Upper lobe of left lung (tissue), 6 donors: ENCODE measurements around the gene PREX1. TPM values are rescaled to one million over a fixed set of nuclear protein-coding genes. Genes with fewer than 3 reads are reported as not detected.

ENCODE experiments used
- ATAC-seq, 2 donors: fragments of 200-7000 bp; cut with Tn5 transposase; one replicate each; pipeline ENCODE4 v1.9.1; 2022; ENCODE audit warnings: mild to moderate bottlenecking in 2 of 2, moderate library complexity in 2 of 2; ENCODE audit not compliant: low FRiP score in 2 of 2
- DNase-seq, 2 donors: peaks; one replicate each; pipeline ENCODE4 v3.0.0-alpha.2; 2019 to 2020
- H3K27ac ChIP-seq, 4 donors: fragments of 200-600 bp; sonication (generic); one replicate each; pipeline ENCODE4 v1.5.1; 2016 to 2019
- H3K27me3 ChIP-seq, 4 donors: fragments of 200-600 bp; sonication (generic); one replicate each; pipeline ENCODE4 v1.5.1; 2017 to 2019
- H3K36me3 ChIP-seq, 4 donors: fragments of 200-600 bp; sonication (generic); one replicate each; pipeline ENCODE4 v1.5.1; 2016 to 2019
- H3K4me1 ChIP-seq, 4 donors: fragments of 200-600 bp; sonication (generic); one replicate each; pipeline ENCODE4 v1.5.1; 2018 to 2019
- H3K4me3 ChIP-seq, 4 donors: fragments of 200-600 bp; sonication (generic); one replicate each; pipeline ENCODE4 v1.5.1; 2017 to 2019; ENCODE audit warnings: mild to moderate bottlenecking in 2 of 4, moderate library complexity in 1 of 4
- H3K9me3 ChIP-seq, 4 donors: fragments of 200-600 bp; sonication (generic); one replicate each; pipeline ENCODE4 v1.5.1; 2018 to 2019
- CTCF ChIP-seq, 6 experiments: fragments of 450-650 bp in 4 of 6; fragments of 200-600 bp in 2 of 6; sonication (generic) in 2 of 6; IDR thresholded peaks; one replicate each; pipeline ENCODE4 v1.5.1; 2016 to 2019; ENCODE audit warnings: antibody characterized with exemption in 6 of 6
- EP300 ChIP-seq, 4 donors: sonication (generic); formaldehyde crosslinking; IDR thresholded peaks; one replicate each; pipeline ENCODE4 v1.5.1; 2017; ENCODE audit warnings: antibody characterized with exemption in 4 of 4, control low read depth in 2 of 4
- POLR2A ChIP-seq, 4 donors: fragments of 450-650 bp; IDR thresholded peaks; one replicate each; pipeline ENCODE4 v1.5.1; 2016 to 2017; ENCODE audit warnings: antibody characterized with exemption in 4 of 4, mild to moderate bottlenecking in 2 of 4
- POLR2AphosphoS5 ChIP-seq, 2 donors: sonication (generic); formaldehyde crosslinking; IDR thresholded peaks; one replicate each; pipeline ENCODE4 v1.5.1; 2017; ENCODE audit warnings: antibody characterized with exemption in 2 of 2
- WGBS, 2 donors: methylation state at CpG; one replicate each; pipeline ENCODE4 v1.1.5; 2017 to 2018; 5-methylcytosine and 5-hydroxymethylcytosine counted together
- total RNA-seq, 6 donors: library from RNA; depleted of rRNA in 4 of 6; stranded (reverse); fragments of >200 nt in 4 of 6; gene quantifications; one replicate each; pipeline versions ENCODE4 v1.1.0 to v1.2.1, GENCODE V29; 2016 to 2021
- donor health status: DM: no; HTN: no; CAD: no; lungs with moderate emphysema.
- donor health status: DM: no; HTN: yes; CAD: no; lungs with severe emphysema.

PREX1 gene
- total RNA-seq, 6 donors from 2014 or later: 42.8 to 177 (median 74.6) TPM

GRCh38 chr20:48858075-48858790 lies 30.4 kb upstream of the PREX1 start:
- Histone ChIP-seq H3K27ac (peak overlapping the region in 2 of 4 donors; percentile 18 to 57), H3K9me3 (no peaks in the 10 kb centered on the region), H3K36me3 (no peaks in the 10 kb centered on the region), H3K27me3 (no peaks in the 10 kb centered on the region), H3K4me1 (peaks cover 0 to 10% (median 5%) of the 10 kb centered on the region in 4 donors), H3K4me3 (no peak overlapping the region)
- DNase-seq (peak in 1 of 2 donors; percentile 69), ATAC-seq (peak; percentile 25 to 60)
- TF ChIP-seq POLR2A (IDR thresholded peaks at IDR 0.05) (peak in 1 of 4 donors; percentile 35), POLR2AphosphoS5 (IDR thresholded peaks at IDR 0.05) (no peak), CTCF (IDR thresholded peaks at IDR 0.05) (no peak), EP300 (IDR thresholded peaks at IDR 0.05) (no peak)
- WGBS, 2 donors: 30 to 62% methylated on average over 5 to 6 of the region's 6 CpGs

- Histone ChIP-seq H3K4me3 (no peak overlapping the region), H3K4me1 (peaks cover 0 to 10% (median 5%) of the 10 kb centered on the region in 4 donors), H3K27me3 (no peaks in the 10 kb centered on the region), H3K36me3 (no peaks in the 10 kb centered on the region), H3K9me3 (no peaks in the 10 kb centered on the region), H3K27ac (no peak overlapping the region)
- TF ChIP-seq POLR2A (IDR thresholded peaks at IDR 0.05) (no peak), CTCF (IDR thresholded peaks at IDR 0.05) (no peak), EP300 (IDR thresholded peaks at IDR 0.05) (no peak), POLR2AphosphoS5 (IDR thresholded peaks at IDR 0.05) (no peak)
- ATAC-seq (no peak), DNase-seq (no peak)
- WGBS, 2 donors: 79 to 89% methylated on average over 3 to 5 of the region's 5 CpGs
These were observed 28.3 kb upstream of the PREX1 start for GRCh38 chr20:48856130-48856529.

- H3K27ac ChIP-seq: no peak overlapping the region
- ATAC-seq (no peak), DNase-seq (no peak)
- peaks cover 0 to 10% (median 5%) of the 10 kb centered on the region in 4 donors for H3K4me1 ChIP-seq
- WGBS, 2 donors: 85 to 88% methylated on average over 4 of the region's 4 CpGs
- no peaks in the 10 kb centered on the region for H3K9me3 ChIP-seq
- no peak overlapping the region for H3K4me3 ChIP-seq
- no peaks in the 10 kb centered on the region for H3K27me3 ChIP-seq
- H3K36me3 ChIP-seq: no peaks in the 10 kb centered on the region
- TF ChIP-seq EP300 (IDR thresholded peaks at IDR 0.05): no peak
- no peak for TF ChIP-seq CTCF (IDR thresholded peaks at IDR 0.05)
- no peak for TF ChIP-seq POLR2AphosphoS5 (IDR thresholded peaks at IDR 0.05)
- no peak for TF ChIP-seq POLR2A (IDR thresholded peaks at IDR 0.05)
These were observed 27.2 kb upstream of the PREX1 start for GRCh38 chr20:48855046-48855445.

- Histone ChIP-seq H3K36me3 (no peaks in the 10 kb centered on the region), H3K27ac (no peak overlapping the region), H3K4me3 (no peak overlapping the region), H3K4me1 (peaks cover 0 to 7% (median 1%) of the 10 kb centered on the region in 4 donors), H3K9me3 (no peaks in the 10 kb centered on the region), H3K27me3 (no peaks in the 10 kb centered on the region)
- DNase-seq (no peak), ATAC-seq (no peak)
- TF ChIP-seq EP300 (IDR thresholded peaks at IDR 0.05) (no peak), POLR2AphosphoS5 (IDR thresholded peaks at IDR 0.05) (no peak), CTCF (IDR thresholded peaks at IDR 0.05) (no peak), POLR2A (IDR thresholded peaks at IDR 0.05) (no peak)
These were observed 24.8 kb upstream of the PREX1 start for GRCh38 chr20:48852609-48853008.

GRCh38 chr20:48851579-48851978 lies 23.8 kb upstream of the PREX1 start:
- Histone ChIP-seq H3K4me1 (peaks cover 0 to 10% (median 1%) of the 10 kb centered on the region in 4 donors), H3K27me3 (no peaks in the 10 kb centered on the region), H3K4me3 (no peak overlapping the region), H3K9me3 (no peaks in the 10 kb centered on the region), H3K36me3 (no peaks in the 10 kb centered on the region), H3K27ac (no peak overlapping the region)
- TF ChIP-seq POLR2AphosphoS5 (IDR thresholded peaks at IDR 0.05) (no peak), CTCF (IDR thresholded peaks at IDR 0.05) (no peak), POLR2A (IDR thresholded peaks at IDR 0.05) (no peak), EP300 (IDR thresholded peaks at IDR 0.05) (no peak)
- no peak for ATAC-seq
- WGBS, 2 donors: 90 to 94% methylated on average over 6 of the region's 6 CpGs
- DNase-seq: no peak
